Stomach (tissue), 9 donors: ENCODE measurements around the gene ASTN2. TPM values are rescaled to one million over a fixed set of nuclear protein-coding genes. Genes with fewer than 3 reads are reported as not detected.

Source experiments
- DNase-seq, 2 donors: peaks; one replicate each; pipeline versions ENCODE4 v3.0.0 to v3.0.0-alpha.2; 2013 to 2019
- H3K27ac ChIP-seq, 5 donors: fragments of 200-600 bp in 4 of 5; sonication (generic) in 4 of 5; one replicate each; pipeline ENCODE4 v1.5.1; 2013 to 2019; ENCODE audit warnings: mild to moderate bottlenecking in 1 of 5, moderate library complexity in 1 of 5
- H3K27me3 ChIP-seq, 3 donors: fragments of 200-600 bp; sonication (generic); one replicate each; pipeline ENCODE4 v1.5.1; 2017 to 2019; ENCODE audit warnings: mixed run types in 1 of 3
- H3K36me3 ChIP-seq, 4 donors: fragments of 200-600 bp; sonication (generic); 1 replicate in 3 of 4; 2 replicates in 1 of 4; pipeline ENCODE4 v1.5.1; 2016 to 2019
- H3K4me1 ChIP-seq, 4 donors: fragments of 200-600 bp; sonication (generic); one replicate each; pipeline ENCODE4 v1.5.1; 2016 to 2019
- H3K4me3 ChIP-seq, 4 donors: fragments of 200-600 bp; sonication (generic) in 3 of 4; one replicate each; pipeline ENCODE4 v1.5.1; 2016 to 2019; ENCODE audit warnings: mild to moderate bottlenecking in 1 of 4
- H3K9me3 ChIP-seq, 4 donors: fragments of 200-600 bp; sonication (generic); one replicate each; pipeline ENCODE4 v1.5.1; 2016 to 2019
- EP300 ChIP-seq: sonication (generic); formaldehyde crosslinking; IDR thresholded peaks from one replicate; pipeline ENCODE4 v1.6.1; 2017; ENCODE audit warnings: antibody characterized with exemption
- POLR2A ChIP-seq, 4 donors: fragments of 450-650 bp; IDR thresholded peaks; one replicate each; pipeline ENCODE4 v1.6.1; 2016; ENCODE audit warnings: antibody characterized with exemption in 4 of 4, control low read depth in 2 of 4, mild to moderate bottlenecking in 1 of 4, moderate library complexity in 1 of 4
- POLR2AphosphoS5 ChIP-seq, 3 donors: sonication (generic); formaldehyde crosslinking; IDR thresholded peaks; one replicate each; pipeline ENCODE4 v1.6.1; 2016; ENCODE audit warnings: antibody characterized with exemption in 3 of 3
- WGBS, 5 donors: extraction: QIAGEN DNeasy Blood & Tissue Kit in 3 of 5; methylation state at CpG; one replicate each; pipeline versions ENCODE4 v1.1.5 to v1.1.7; 2013 to 2018; 5-methylcytosine and 5-hydroxymethylcytosine counted together
- intact Hi-C: fragments of 100-400 bp; cut with DNase I; formaldehyde crosslinking; loops from one replicate; pipeline ENCODE4 v1.15.1; 2023; ENCODE audit warnings: low total_unique reads
- polyA plus RNA-seq, 3 donors: library from polyadenylated mRNA; stranded (reverse); fragments of 200-250 nt; gene quantifications; one replicate each; pipeline ENCODE4 v1.2.3, GENCODE V29; 2013
- total RNA-seq, 5 donors: library from RNA; depleted of rRNA; stranded (reverse); fragments of >200 nt; gene quantifications; one replicate each; pipeline versions ENCODE4 v1.1.0 to v1.2.3, GENCODE V29; 2014 to 2016
- TF ChIP-seq, protein P1 (sequence below), 7 experiments: fragments of 450-650 bp in 4 of 7; fragments of 200-600 bp in 3 of 7; sonication (generic) in 3 of 7; IDR thresholded peaks; one replicate each; pipeline ENCODE4 v1.5.1; 2016 to 2019; ENCODE audit warnings: antibody characterized with exemption in 7 of 7, control low read depth in 2 of 7, mild to moderate bottlenecking in 1 of 7
- donor health status: healthy with polysubstance abuse.
- donor health status: Bipolar disorder and iron deficiency.
- donor health status: healthy.

Gene ASTN2
- total and polyA plus RNA-seq, 8 donors: 2.1 to 22.3 (median 4.2) TPM; not detected in 1

DNA sequence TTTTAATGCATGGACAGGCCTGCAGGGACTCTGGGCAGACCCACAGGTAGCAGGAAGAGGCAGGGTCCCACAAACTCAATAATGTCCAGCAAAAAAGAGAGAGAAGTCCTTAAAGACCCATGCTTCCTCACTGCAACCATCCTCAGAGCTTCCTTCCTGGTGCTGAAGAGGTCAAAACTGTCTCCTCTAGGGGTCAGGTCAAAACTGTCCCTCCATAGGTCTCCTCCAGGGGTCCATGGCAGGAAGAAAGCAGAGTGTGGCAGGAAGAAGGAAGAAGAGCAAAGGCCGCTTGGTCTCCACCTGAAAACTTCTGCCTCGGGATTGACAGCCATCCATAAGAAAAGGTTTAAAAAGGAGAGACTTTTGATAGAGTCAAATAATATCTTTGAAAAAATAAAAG is 989.6 kb downstream of the ASTN2 start:
- H3K4me1 ChIP-seq: no peaks in the 10 kb centered on the region
- no peak for DNase-seq
- TF ChIP-seq POLR2AphosphoS5 (IDR thresholded peaks at IDR 0.05) (no peak), EP300 (no peak), POLR2A (IDR thresholded peaks at IDR 0.05) (no peak)
- TF ChIP-seq, protein P1, sequence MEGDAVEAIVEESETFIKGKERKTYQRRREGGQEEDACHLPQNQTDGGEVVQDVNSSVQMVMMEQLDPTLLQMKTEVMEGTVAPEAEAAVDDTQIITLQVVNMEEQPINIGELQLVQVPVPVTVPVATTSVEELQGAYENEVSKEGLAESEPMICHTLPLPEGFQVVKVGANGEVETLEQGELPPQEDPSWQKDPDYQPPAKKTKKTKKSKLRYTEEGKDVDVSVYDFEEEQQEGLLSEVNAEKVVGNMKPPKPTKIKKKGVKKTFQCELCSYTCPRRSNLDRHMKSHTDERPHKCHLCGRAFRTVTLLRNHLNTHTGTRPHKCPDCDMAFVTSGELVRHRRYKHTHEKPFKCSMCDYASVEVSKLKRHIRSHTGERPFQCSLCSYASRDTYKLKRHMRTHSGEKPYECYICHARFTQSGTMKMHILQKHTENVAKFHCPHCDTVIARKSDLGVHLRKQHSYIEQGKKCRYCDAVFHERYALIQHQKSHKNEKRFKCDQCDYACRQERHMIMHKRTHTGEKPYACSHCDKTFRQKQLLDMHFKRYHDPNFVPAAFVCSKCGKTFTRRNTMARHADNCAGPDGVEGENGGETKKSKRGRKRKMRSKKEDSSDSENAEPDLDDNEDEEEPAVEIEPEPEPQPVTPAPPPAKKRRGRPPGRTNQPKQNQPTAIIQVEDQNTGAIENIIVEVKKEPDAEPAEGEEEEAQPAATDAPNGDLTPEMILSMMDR (IDR thresholded peaks at IDR 0.05): no peak
- H3K36me3 ChIP-seq: peaks cover 0 to 11% (median 5%) of the 10 kb centered on the region in 4 donors
- intact Hi-C loops: no loop called here
- no peak overlapping the region for H3K27ac ChIP-seq
- no peaks in the 10 kb centered on the region for H3K27me3 ChIP-seq
- 61 to 100% (median 79%) methylated on average over 2 of the region's 2 CpGs for WGBS, 5 donors
- H3K9me3 ChIP-seq: no peaks in the 10 kb centered on the region
- no peak overlapping the region for H3K4me3 ChIP-seq

DNA sequence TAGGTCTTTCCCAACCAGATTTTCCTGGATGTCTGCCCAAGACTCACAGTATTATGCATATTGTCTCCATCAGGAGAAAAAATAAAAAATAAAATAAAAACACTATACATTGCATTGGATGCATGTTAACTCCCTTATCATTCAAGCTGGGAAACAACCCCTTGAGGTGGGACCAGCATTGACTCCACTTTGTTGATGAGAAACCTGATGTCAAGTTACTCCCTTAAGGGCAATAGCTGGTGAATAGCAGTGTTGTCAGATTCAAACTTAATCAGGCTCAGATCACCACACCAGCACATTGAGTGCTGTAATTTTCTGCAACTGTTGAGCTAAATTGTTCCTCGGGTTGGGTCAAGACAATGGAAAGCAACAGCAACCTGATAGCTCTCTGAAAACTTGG is 991.7 kb downstream of the ASTN2 start:
- intact Hi-C loops: no loop called here
- 67 to 100% (median 74%) methylated on average over 1 of the region's 1 CpG for WGBS, 5 donors
- Histone ChIP-seq H3K4me1 (no peaks in the 10 kb centered on the region), H3K27ac (no peak overlapping the region), H3K27me3 (no peaks in the 10 kb centered on the region), H3K4me3 (no peak overlapping the region), H3K36me3 (peaks cover 0 to 21% (median 5%) of the 10 kb centered on the region in 4 donors), H3K9me3 (no peaks in the 10 kb centered on the region)
- no peak for DNase-seq
- no peak for TF ChIP-seq POLR2A (IDR thresholded peaks at IDR 0.05)
- TF ChIP-seq, protein P1 (IDR thresholded peaks at IDR 0.05): no peak

DNA sequence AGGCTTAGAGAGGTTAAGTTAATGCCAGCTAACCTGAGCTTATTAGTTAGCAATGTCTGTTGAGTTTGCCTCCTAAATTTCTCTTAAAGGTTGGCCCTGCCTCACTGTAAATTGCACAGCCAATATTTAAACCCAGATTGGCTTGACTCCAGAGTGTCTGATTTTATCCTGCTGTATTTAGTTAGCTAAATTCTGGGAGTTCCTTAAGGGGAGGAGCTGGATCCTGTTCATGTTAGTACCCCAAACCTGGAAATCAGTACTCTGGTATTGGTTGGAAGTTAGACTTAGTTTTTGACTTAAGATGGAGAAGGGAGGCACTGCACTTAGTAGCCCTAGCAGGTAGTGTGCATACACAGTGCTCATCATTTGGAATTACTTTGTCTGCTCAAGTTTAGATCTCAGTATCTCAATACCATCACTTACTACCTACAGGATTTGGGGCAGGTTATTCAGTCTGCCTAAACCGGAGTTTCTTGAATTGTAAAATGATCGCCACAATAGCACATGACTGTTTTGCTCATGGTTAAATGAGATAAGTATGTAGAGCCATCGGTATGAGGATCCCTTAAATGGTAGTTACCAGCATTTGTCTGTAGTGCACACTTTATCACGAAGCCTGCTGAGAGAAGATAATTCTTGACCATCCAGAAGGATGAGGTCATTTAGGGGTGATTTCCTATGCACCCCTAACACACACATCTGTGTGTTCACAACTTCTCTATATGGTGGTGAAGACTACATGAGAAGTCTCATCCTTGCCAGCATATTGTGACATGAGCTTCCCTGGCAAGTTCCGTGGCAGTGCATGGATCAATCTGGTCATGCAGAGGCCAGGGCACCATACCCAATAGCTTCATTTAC is 992.5 kb downstream of the ASTN2 start:
- intact Hi-C loops: no loop called here
- no peak for DNase-seq
- Histone ChIP-seq H3K27ac (no peak overlapping the region), H3K4me3 (no peak overlapping the region), H3K36me3 (peaks cover 0 to 21% (median 5%) of the 10 kb centered on the region in 4 donors), H3K9me3 (no peaks in the 10 kb centered on the region), H3K4me1 (no peaks in the 10 kb centered on the region), H3K27me3 (no peaks in the 10 kb centered on the region)
- 89 to 95% (median 93%) methylated on average over 5 of the region's 5 CpGs for WGBS, 5 donors
- TF ChIP-seq POLR2A (IDR thresholded peaks at IDR 0.05) (no peak), EP300 (no peak), POLR2AphosphoS5 (IDR thresholded peaks at IDR 0.05) (no peak)

DNA sequence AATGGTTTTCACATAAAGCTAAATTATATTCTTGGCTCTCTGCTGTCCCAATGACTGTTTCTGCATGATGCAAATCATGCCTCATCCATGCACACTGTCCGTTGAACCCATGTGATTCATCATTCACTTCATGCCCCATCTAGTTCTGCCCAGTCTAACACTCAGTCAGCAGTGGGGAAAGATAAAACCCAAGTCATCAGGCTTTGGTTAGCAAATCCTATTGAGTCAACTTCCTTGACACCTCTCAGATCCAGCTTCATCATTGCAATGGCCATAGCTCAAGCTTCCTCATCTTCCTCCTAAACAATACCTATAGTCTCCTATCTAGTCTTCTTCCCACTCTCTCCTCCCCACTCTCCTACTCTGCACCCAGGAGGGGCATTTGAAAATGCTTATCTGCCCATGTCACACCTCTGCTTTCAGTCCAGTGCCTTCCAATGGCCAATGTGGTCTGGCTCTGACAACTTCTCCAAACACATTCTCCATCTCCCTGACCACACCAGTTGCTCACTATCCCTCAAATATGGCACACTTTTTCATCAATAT is 993.8 kb downstream of the ASTN2 start:
- Histone ChIP-seq H3K9me3 (no peaks in the 10 kb centered on the region), H3K4me1 (no peaks in the 10 kb centered on the region), H3K27ac (no peak overlapping the region), H3K27me3 (no peaks in the 10 kb centered on the region), H3K36me3 (peaks cover 0 to 21% (median 5%) of the 10 kb centered on the region in 4 donors), H3K4me3 (no peak overlapping the region)
- intact Hi-C loops: no loop called here
- no peak for DNase-seq
- TF ChIP-seq EP300 (no peak), POLR2AphosphoS5 (IDR thresholded peaks at IDR 0.05) (no peak), POLR2A (IDR thresholded peaks at IDR 0.05) (no peak)
- TF ChIP-seq, protein P1 (IDR thresholded peaks at IDR 0.05): no peak
- WGBS, 5 donors: 83 to 92% (median 86%) methylated on average over 1 of the region's 1 CpG

DNA sequence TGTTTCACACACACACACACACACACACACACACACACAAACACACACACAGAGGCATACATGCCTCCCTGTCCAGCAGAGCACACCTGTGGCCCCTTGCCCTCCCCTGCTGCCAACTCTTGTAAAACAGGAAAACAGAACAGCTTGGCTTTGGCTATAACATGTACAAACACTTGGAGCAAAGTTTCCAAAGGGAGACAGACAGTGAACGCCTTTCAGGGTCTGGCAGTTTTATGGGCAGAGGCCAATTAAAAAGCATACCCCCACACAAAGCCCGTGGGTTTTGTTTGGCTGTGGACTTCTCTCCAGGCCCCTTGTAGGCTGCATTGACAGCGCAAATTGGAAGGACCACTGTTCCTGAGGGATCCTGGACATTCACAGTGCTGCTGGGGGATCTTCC is 995.7 kb downstream of the ASTN2 start:
- DNase-seq: no peak
- Histone ChIP-seq H3K4me3 (no peak overlapping the region), H3K36me3 (peaks cover 0 to 10% (median 0%) of the 10 kb centered on the region in 4 donors), H3K9me3 (no peaks in the 10 kb centered on the region), H3K4me1 (no peaks in the 10 kb centered on the region), H3K27ac (no peak overlapping the region), H3K27me3 (no peaks in the 10 kb centered on the region)
- intact Hi-C loops: no loop called here
- 54 to 94% (median 71%) methylated on average over 3 of the region's 3 CpGs for WGBS, 5 donors
- TF ChIP-seq, protein P1 (IDR thresholded peaks at IDR 0.05): no peak
- no peak for TF ChIP-seq POLR2A (IDR thresholded peaks at IDR 0.05)
- no peak for TF ChIP-seq EP300
- TF ChIP-seq POLR2AphosphoS5 (IDR thresholded peaks at IDR 0.05): no peak
